ENCODE results near the gene APBB3. TPM values are rescaled to one million over a fixed set of nuclear protein-coding genes. Genes with fewer than 3 reads are reported as not detected.
A peak's percentile ranks its signal among the peaks of the same experiment; 100 is the strongest.

APBB3 gene
- total and polyA plus RNA-seq, 9 of the 15 experiments (the other 6 are each of a cell fraction or from before 2014, with no cell fraction given) = 0.17 to 24.3 (median 9.5) TPM

GRCh38 chr5:140564196-140565023 is at the start of gene APBB3, which contains the start of gene SLC35A4 (continued):
- no peak for TF ChIP-seq HNRNPUL1 (IDR thresholded peaks at IDR 0.05; ENCODE audit: low read length)
- peak; percentile 38; the same call in 1 of the 2 replicates for TF ChIP-seq TCF3 (CRISPR knock-in tag; IDR thresholded peaks at IDR 0.05)
- peak; percentile 89 for TF ChIP-seq USF2 (CRISPR knock-in tag; IDR thresholded peaks at IDR 0.05)
- no peak for TF ChIP-seq ZNF316 (IDR thresholded peaks at IDR 0.05)
- TF ChIP-seq BCL6 (CRISPR knock-in tag; IDR thresholded peaks at IDR 0.05) = no peak
- no peak for TF ChIP-seq ATF4 (CRISPR knock-in tag; IDR thresholded peaks at IDR 0.05)
- TF ChIP-seq, protein P1, sequence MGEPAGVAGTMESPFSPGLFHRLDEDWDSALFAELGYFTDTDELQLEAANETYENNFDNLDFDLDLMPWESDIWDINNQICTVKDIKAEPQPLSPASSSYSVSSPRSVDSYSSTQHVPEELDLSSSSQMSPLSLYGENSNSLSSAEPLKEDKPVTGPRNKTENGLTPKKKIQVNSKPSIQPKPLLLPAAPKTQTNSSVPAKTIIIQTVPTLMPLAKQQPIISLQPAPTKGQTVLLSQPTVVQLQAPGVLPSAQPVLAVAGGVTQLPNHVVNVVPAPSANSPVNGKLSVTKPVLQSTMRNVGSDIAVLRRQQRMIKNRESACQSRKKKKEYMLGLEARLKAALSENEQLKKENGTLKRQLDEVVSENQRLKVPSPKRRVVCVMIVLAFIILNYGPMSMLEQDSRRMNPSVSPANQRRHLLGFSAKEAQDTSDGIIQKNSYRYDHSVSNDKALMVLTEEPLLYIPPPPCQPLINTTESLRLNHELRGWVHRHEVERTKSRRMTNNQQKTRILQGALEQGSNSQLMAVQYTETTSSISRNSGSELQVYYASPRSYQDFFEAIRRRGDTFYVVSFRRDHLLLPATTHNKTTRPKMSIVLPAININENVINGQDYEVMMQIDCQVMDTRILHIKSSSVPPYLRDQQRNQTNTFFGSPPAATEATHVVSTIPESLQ (CRISPR knock-in tag; IDR thresholded peaks at IDR 0.05) = peak; percentile 97
- TF ChIP-seq HBP1 (CRISPR knock-in tag; IDR thresholded peaks at IDR 0.05) = no peak
- TF ChIP-seq FOSL1 (tag; conservative IDR thresholded peaks at IDR 0.05) = peak; percentile 5; the same call in 1 of the 2 replicates
- peak; percentile 16; the same call in 1 of the 2 replicates for TF ChIP-seq DIDO1 (tag; IDR thresholded peaks at IDR 0.05; ENCODE audit: low read depth)
- TF ChIP-seq, protein P2, sequence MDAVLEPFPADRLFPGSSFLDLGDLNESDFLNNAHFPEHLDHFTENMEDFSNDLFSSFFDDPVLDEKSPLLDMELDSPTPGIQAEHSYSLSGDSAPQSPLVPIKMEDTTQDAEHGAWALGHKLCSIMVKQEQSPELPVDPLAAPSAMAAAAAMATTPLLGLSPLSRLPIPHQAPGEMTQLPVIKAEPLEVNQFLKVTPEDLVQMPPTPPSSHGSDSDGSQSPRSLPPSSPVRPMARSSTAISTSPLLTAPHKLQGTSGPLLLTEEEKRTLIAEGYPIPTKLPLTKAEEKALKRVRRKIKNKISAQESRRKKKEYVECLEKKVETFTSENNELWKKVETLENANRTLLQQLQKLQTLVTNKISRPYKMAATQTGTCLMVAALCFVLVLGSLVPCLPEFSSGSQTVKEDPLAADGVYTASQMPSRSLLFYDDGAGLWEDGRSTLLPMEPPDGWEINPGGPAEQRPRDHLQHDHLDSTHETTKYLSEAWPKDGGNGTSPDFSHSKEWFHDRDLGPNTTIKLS (IDR thresholded peaks at IDR 0.05; ENCODE audit: borderline replicate concordance, low read depth) = peak; percentile 83
- peak; percentile 99 for TF ChIP-seq SAFB (IDR thresholded peaks at IDR 0.05; ENCODE audit: borderline replicate concordance, low read depth, low read length)
- TF ChIP-seq FOXO4 (CRISPR knock-in tag; IDR thresholded peaks at IDR 0.05) = no peak
- peak; percentile 70 for TF ChIP-seq ESRRA (IDR thresholded peaks at IDR 0.05; ENCODE audit: borderline replicate concordance, low read depth)
- TF ChIP-seq ZNF395 (CRISPR knock-in tag; IDR thresholded peaks at IDR 0.05) = peak; percentile 48
- peak; percentile 4; the same call in 1 of the 2 replicates for TF ChIP-seq CHCHD3 (CRISPR knock-in tag; IDR thresholded peaks at IDR 0.05)
- no peak for TF ChIP-seq ESRRB (CRISPR knock-in tag; IDR thresholded peaks at IDR 0.05; ENCODE audit: borderline replicate concordance)

All from K562 (cell line).